ENCODE data around the gene FAM47B.

The FAM47B gene

GRCh38 chrX:34900691-34901090 lies 41.9 kb upstream of the FAM47B start:
- no peak overlapping the region for H3K4me3 ChIP-seq (ENCODE audit: low read depth, low read length)
- H3K9me3 ChIP-seq (ENCODE audit: control insufficient read depth, insufficient read depth, low read depth, low read length) = no peaks in the 10 kb centered on the region
- no peak overlapping the region for H3K27ac ChIP-seq (ENCODE audit: extremely low read depth, low read depth, low read length)
- H3K4me1 ChIP-seq (ENCODE audit: control insufficient read depth, insufficient read depth, low read length) = no peaks in the 10 kb centered on the region
- ChIA-PET POLR2A (no interaction called here), CTCF (interaction anchor here (0.7 to 1.2 kb wide), 3 partner anchors 12 to 269 kb away, joined by 3 read pairs; no protein-coding TSS in a partner anchor)
- no peaks in the 10 kb centered on the region for H3K36me3 ChIP-seq (ENCODE audit: control insufficient read depth in 2 of 2, insufficient read depth in 1 of 2, low read length in 2 of 2)
- TF ChIP-seq ZNF600 (tag by site-specific recombination; IDR thresholded peaks at IDR 0.05) (no peak), ZNF223 (tag by site-specific recombination; IDR thresholded peaks at IDR 0.05) (no peak), ZNF776 (tag by site-specific recombination; IDR thresholded peaks at IDR 0.05; ENCODE audit: borderline replicate concordance) (no peak)

- no peak for TF ChIP-seq PATZ1 (tag by site-specific recombination; IDR thresholded peaks at IDR 0.05)
- no peak for TF ChIP-seq ZNF555 (tag by site-specific recombination; conservative IDR thresholded peaks at IDR 0.05)
- TF ChIP-seq ZBTB1 (tag by site-specific recombination; IDR thresholded peaks at IDR 0.05) = no peak
- TF ChIP-seq SETDB1 (IDR thresholded peaks at IDR 0.05; ENCODE audit: insufficient read length, low read length) = no peak
- TF ChIP-seq YY1 (tag by site-specific recombination; IDR thresholded peaks at IDR 0.05) = no peak
- POLR2A ChIA-PET = no interaction called here
- H3K27ac ChIP-seq (ENCODE audit: extremely low read depth, low read depth, low read length) = no peak overlapping the region
- H3K4me1 ChIP-seq (ENCODE audit: control insufficient read depth, insufficient read depth, low read length) = no peaks in the 10 kb centered on the region
- H3K36me3 ChIP-seq (ENCODE audit: control insufficient read depth in 2 of 2, insufficient read depth in 1 of 2, low read length in 2 of 2) = no peaks in the 10 kb centered on the region
- H3K9me3 ChIP-seq (ENCODE audit: control insufficient read depth, insufficient read depth, low read depth, low read length) = no peaks in the 10 kb centered on the region
- no peak overlapping the region for H3K4me3 ChIP-seq (ENCODE audit: low read depth, low read length)
- CTCF ChIA-PET = interaction anchor here (1.2 kb wide), 1 partner anchor 17 kb away, joined by 3 read pairs; no protein-coding TSS in a partner anchor
Observed at GRCh38 chrX:34901761-34902160, 40.8 kb upstream of the FAM47B start.

- no peak overlapping the region for H3K4me3 ChIP-seq (ENCODE audit: low read depth, low read length)
- H3K36me3 ChIP-seq (ENCODE audit: control insufficient read depth in 2 of 2, insufficient read depth in 1 of 2, low read length in 2 of 2) = no peaks in the 10 kb centered on the region
- POLR2A ChIA-PET = no interaction called here
- TF ChIP-seq WT1 (tag by site-specific recombination; IDR thresholded peaks at IDR 0.05) (no peak), ZNF571 (tag by site-specific recombination; IDR thresholded peaks at IDR 0.05) (no peak), ZNF555 (tag by site-specific recombination; conservative IDR thresholded peaks at IDR 0.05) (no peak), ZNF121 (tag by site-specific recombination; IDR thresholded peaks at IDR 0.05) (no peak)
- H3K9me3 ChIP-seq (ENCODE audit: control insufficient read depth, insufficient read depth, low read depth, low read length) = no peaks in the 10 kb centered on the region
- no peaks in the 10 kb centered on the region for H3K4me1 ChIP-seq (ENCODE audit: control insufficient read depth, insufficient read depth, low read length)
- CTCF ChIA-PET = no interaction called here
- H3K27ac ChIP-seq (ENCODE audit: extremely low read depth, low read depth, low read length) = no peak overlapping the region
Observed at GRCh38 chrX:34903316-34903715, 39.3 kb upstream of the FAM47B start.

- ChIA-PET POLR2A (no interaction called here), CTCF (interaction anchor here (0.6 kb wide), 1 partner anchor 9 kb away, joined by 4 read pairs; no protein-coding TSS in a partner anchor)
- no peak overlapping the region for H3K4me3 ChIP-seq (ENCODE audit: low read depth, low read length)
- H3K4me1 ChIP-seq (ENCODE audit: control insufficient read depth, insufficient read depth, low read length) = no peaks in the 10 kb centered on the region
- no peaks in the 10 kb centered on the region for H3K9me3 ChIP-seq (ENCODE audit: control insufficient read depth, insufficient read depth, low read depth, low read length)
- no peaks in the 10 kb centered on the region for H3K36me3 ChIP-seq (ENCODE audit: control insufficient read depth in 2 of 2, insufficient read depth in 1 of 2, low read length in 2 of 2)
- TF ChIP-seq ZSCAN4 (tag by site-specific recombination; IDR thresholded peaks at IDR 0.05) = no peak
- TF ChIP-seq SP2 (tag by site-specific recombination; IDR thresholded peaks at IDR 0.05) = no peak
- TF ChIP-seq ZNF391 (tag by site-specific recombination; IDR thresholded peaks at IDR 0.05; ENCODE audit: borderline replicate concordance, low read depth) = no peak
- TF ChIP-seq ZNF324 (tag by site-specific recombination; IDR thresholded peaks at IDR 0.05) = no peak
- no peak for TF ChIP-seq ZNF76 (tag by site-specific recombination; IDR thresholded peaks at IDR 0.05; ENCODE audit: borderline replicate concordance, low read depth)
- TF ChIP-seq ZNF623 (tag by site-specific recombination; IDR thresholded peaks at IDR 0.05) = no peak
- no peak for TF ChIP-seq ZBTB17 (tag by site-specific recombination; IDR thresholded peaks at IDR 0.05)
- no peak for TF ChIP-seq IKZF3 (tag by site-specific recombination; IDR thresholded peaks at IDR 0.05)
- TF ChIP-seq ZNF292 (tag by site-specific recombination; IDR thresholded peaks at IDR 0.05; ENCODE audit: borderline replicate concordance, low read depth) = no peak
- no peak for TF ChIP-seq ZSCAN16 (tag by site-specific recombination; IDR thresholded peaks at IDR 0.05)
- TF ChIP-seq ZNF18 (tag by site-specific recombination; IDR thresholded peaks at IDR 0.05) = no peak
- no peak overlapping the region for H3K27ac ChIP-seq (ENCODE audit: extremely low read depth, low read depth, low read length)
Observed at GRCh38 chrX:34909151-34909550, 33.4 kb upstream of the FAM47B start.
